Mesothelial cell of epicardium (in vitro differentiated cells): Measurements from ENCODE around the gene TMEM131L. TPM values are rescaled to one million over a fixed set of nuclear protein-coding genes. Genes with fewer than 3 reads are reported as not detected.

Experiments used
- DNase-seq, 2 experiments: peaks; one replicate each; pipeline ENCODE4 v3.0.0; 2021; ENCODE audit warnings: low spot score in 2 of 2; ENCODE audit not compliant: unreplicated experiment in 2 of 2
- H3K27ac Mint-ChIP-seq: 2 replicates; pipeline ENCODE4 v1.8.0; 2021; ENCODE audit warnings: mixed read lengths
- H3K27me3 Mint-ChIP-seq: 2 replicates; pipeline ENCODE4 v1.8.0; 2021; ENCODE audit warnings: low read depth, mixed read lengths
- H3K36me3 Mint-ChIP-seq: 2 replicates; pipeline ENCODE4 v1.8.0; 2021; ENCODE audit warnings: mixed read lengths
- H3K4me1 Mint-ChIP-seq: 2 replicates; pipeline ENCODE4 v1.8.0; 2021; ENCODE audit warnings: mixed read lengths
- H3K4me3 Mint-ChIP-seq: 2 replicates; pipeline ENCODE4 v1.8.0; 2021; ENCODE audit warnings: mild to moderate bottlenecking, moderate library complexity, mixed read lengths
- H3K9me3 Mint-ChIP-seq: 2 replicates; pipeline ENCODE4 v1.8.0; 2021; ENCODE audit warnings: mixed read lengths
- total RNA-seq: library from RNA; stranded (reverse); gene quantifications from 3 replicates; pipeline ENCODE4 v1.2.1, GENCODE V29; 2021
- TF ChIP-seq, protein P1 (sequence below): fragments of 200-600 bp; sonication (generic); IDR thresholded peaks from one replicate; pipeline ENCODE4 v1.5.0; 2021; ENCODE audit warnings: antibody characterized with exemption; ENCODE audit not compliant: unreplicated experiment

The TMEM131L gene
- total RNA-seq, 1 donor from 2014 or later = 13.9 TPM

DNA sequence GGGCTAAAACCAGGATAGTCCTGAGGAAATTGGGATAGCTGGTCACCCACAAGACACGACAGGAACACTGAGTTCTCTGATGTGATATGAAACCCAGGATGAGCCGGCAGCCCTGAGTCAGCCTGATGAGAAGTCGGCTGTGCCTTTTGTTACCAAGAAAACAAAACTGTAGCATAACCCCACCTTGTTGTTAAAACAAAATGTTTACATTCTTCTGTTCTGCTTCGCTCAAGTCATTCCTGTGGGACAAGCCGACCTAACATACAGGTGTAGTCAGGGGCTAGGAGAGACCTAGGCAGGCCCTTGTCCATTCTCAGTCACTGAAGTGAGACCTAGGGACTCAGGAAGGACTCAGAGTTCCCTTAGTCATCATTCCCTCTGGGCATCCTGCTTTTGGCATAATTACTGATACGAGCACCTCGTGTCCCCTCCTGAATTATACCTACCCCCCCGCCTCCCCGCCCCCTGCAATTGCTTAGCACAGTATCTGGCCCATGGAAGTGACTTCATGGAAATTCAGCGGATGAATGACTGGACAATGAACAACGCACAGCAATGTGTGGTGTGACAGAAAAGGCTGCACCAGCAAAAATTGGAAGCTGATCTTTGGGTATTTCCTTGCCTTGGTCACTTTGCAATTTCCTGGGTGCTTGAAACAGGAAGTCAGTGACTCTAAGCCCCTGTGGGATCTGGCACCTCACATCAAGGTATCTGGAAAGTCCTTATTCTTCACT, 186.1 kb downstream of the TMEM131L start:
- DNase-seq = no peak
- Mint-ChIP-seq H3K36me3 (no peaks in the 10 kb centered on the region), H3K27me3 (peaks cover 6% of the 10 kb centered on the region), H3K9me3 (no peaks in the 10 kb centered on the region), H3K4me3 (no peak overlapping the region), H3K27ac (no peak overlapping the region), H3K4me1 (no peaks in the 10 kb centered on the region)
- TF ChIP-seq, protein P1, sequence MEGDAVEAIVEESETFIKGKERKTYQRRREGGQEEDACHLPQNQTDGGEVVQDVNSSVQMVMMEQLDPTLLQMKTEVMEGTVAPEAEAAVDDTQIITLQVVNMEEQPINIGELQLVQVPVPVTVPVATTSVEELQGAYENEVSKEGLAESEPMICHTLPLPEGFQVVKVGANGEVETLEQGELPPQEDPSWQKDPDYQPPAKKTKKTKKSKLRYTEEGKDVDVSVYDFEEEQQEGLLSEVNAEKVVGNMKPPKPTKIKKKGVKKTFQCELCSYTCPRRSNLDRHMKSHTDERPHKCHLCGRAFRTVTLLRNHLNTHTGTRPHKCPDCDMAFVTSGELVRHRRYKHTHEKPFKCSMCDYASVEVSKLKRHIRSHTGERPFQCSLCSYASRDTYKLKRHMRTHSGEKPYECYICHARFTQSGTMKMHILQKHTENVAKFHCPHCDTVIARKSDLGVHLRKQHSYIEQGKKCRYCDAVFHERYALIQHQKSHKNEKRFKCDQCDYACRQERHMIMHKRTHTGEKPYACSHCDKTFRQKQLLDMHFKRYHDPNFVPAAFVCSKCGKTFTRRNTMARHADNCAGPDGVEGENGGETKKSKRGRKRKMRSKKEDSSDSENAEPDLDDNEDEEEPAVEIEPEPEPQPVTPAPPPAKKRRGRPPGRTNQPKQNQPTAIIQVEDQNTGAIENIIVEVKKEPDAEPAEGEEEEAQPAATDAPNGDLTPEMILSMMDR = no peak

- Mint-ChIP-seq H3K27ac (no peak overlapping the region), H3K4me1 (no peaks in the 10 kb centered on the region), H3K27me3 (peaks cover 9% of the 10 kb centered on the region), H3K36me3 (no peaks in the 10 kb centered on the region), H3K9me3 (no peaks in the 10 kb centered on the region), H3K4me3 (no peak overlapping the region)
- TF ChIP-seq, protein P1 = no peak
- no peak for DNase-seq
Measured at GRCh38 chr4:153655002-153655541, 188.9 kb downstream of the TMEM131L start.

GRCh38 chr4:153655928-153656327, 189.8 kb downstream of the TMEM131L start:
- no peak for DNase-seq
- Mint-ChIP-seq H3K36me3 (no peaks in the 10 kb centered on the region), H3K4me3 (no peak overlapping the region), H3K27me3 (peaks cover 9% of the 10 kb centered on the region), H3K4me1 (no peaks in the 10 kb centered on the region), H3K9me3 (no peaks in the 10 kb centered on the region), H3K27ac (no peak overlapping the region)
- TF ChIP-seq, protein P1 = no peak

GRCh38 chr4:153661215-153661822, 195.2 kb downstream of the TMEM131L start:
- Mint-ChIP-seq H3K4me1 (no peaks in the 10 kb centered on the region), H3K27me3 (peaks cover 5% of the 10 kb centered on the region), H3K36me3 (no peaks in the 10 kb centered on the region), H3K4me3 (no peak overlapping the region), H3K9me3 (peaks cover 23% of the 10 kb centered on the region), H3K27ac (no peak overlapping the region)
- TF ChIP-seq, protein P1 = no peak
- no peak for DNase-seq

- H3K27me3 Mint-ChIP-seq = peaks cover 9% of the 10 kb centered on the region
- H3K4me3 Mint-ChIP-seq = no peak overlapping the region
- no peak for DNase-seq
- H3K9me3 Mint-ChIP-seq = peaks cover 23% of the 10 kb centered on the region
- H3K4me1 Mint-ChIP-seq = no peaks in the 10 kb centered on the region
- H3K36me3 Mint-ChIP-seq = no peaks in the 10 kb centered on the region
- no peak overlapping the region for H3K27ac Mint-ChIP-seq
- TF ChIP-seq, protein P1 = no peak
Measured at GRCh38 chr4:153661908-153662307, 195.7 kb downstream of the TMEM131L start.
